Osteocyte (in vitro differentiated cells): ENCODE data around the gene RAB37. TPM values are rescaled to one million over a fixed set of nuclear protein-coding genes. Genes with fewer than 3 reads are reported as not detected.

Experiments
- DNase-seq: peaks from one replicate; pipeline ENCODE4 v3.0.0; 2021; ENCODE audit warnings: mixed read lengths; ENCODE audit not compliant: unreplicated experiment; ENCODE audit errors: extremely low spot score
- H3K27ac Mint-ChIP-seq: one replicate; pipeline ENCODE4 v1.8.0; 2021; ENCODE audit warnings: mild to moderate bottlenecking, mixed read lengths; ENCODE audit not compliant: unreplicated experiment
- H3K27me3 Mint-ChIP-seq: one replicate; pipeline ENCODE4 v1.8.0; 2021; ENCODE audit warnings: mixed read lengths; ENCODE audit not compliant: unreplicated experiment
- H3K36me3 Mint-ChIP-seq: one replicate; pipeline ENCODE4 v1.8.0; 2021; ENCODE audit warnings: mixed read lengths; ENCODE audit not compliant: unreplicated experiment
- H3K4me1 Mint-ChIP-seq: one replicate; pipeline ENCODE4 v1.8.0; 2021; ENCODE audit warnings: mixed read lengths; ENCODE audit not compliant: unreplicated experiment
- H3K4me3 Mint-ChIP-seq: one replicate; pipeline ENCODE4 v1.8.0; 2021; ENCODE audit warnings: mild to moderate bottlenecking, moderate library complexity, mixed read lengths; ENCODE audit not compliant: unreplicated experiment
- H3K9me3 Mint-ChIP-seq: one replicate; pipeline ENCODE4 v1.8.0; 2021; ENCODE audit warnings: mixed read lengths; ENCODE audit not compliant: unreplicated experiment
- total RNA-seq: library from RNA; stranded (reverse); gene quantifications from 2 replicates; pipeline ENCODE4 v1.2.1, GENCODE V29; 2021
- TF ChIP-seq, protein P1 (sequence below): fragments of 200-600 bp; sonication (generic); IDR thresholded peaks from 2 replicates; pipeline ENCODE4 v1.5.0; 2021; ENCODE audit warnings: antibody characterized with exemption, mild to moderate bottlenecking, moderate library complexity

RAB37 gene
- total RNA-seq, 1 donor from 2014 or later: not detected

DNA sequence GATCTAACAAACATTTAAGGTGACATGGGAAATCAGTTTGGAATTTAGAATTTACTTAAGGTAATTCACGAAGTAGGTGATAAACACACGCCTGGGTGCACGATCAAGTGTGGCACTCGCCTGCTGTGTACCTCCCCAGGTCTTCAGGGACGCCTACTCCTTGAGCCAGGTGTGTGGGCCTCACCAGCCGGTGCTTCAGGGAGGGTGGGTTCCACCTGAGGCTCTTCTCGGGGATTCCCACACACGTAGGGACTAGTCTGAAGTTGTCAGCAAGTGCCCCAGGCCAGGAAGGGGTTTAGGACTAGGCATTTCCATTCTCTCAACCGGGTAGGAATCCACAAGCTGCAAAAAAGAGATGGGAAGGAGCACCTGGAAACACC, 48.9 kb downstream of the RAB37 start:
- Mint-ChIP-seq H3K4me1 (peaks cover 6% of the 10 kb centered on the region), H3K27me3 (no peaks in the 10 kb centered on the region), H3K9me3 (no peaks in the 10 kb centered on the region), H3K27ac (no peak overlapping the region), H3K36me3 (peaks cover 27% of the 10 kb centered on the region), H3K4me3 (no peak overlapping the region)
- no peak for DNase-seq
- TF ChIP-seq, protein P1, sequence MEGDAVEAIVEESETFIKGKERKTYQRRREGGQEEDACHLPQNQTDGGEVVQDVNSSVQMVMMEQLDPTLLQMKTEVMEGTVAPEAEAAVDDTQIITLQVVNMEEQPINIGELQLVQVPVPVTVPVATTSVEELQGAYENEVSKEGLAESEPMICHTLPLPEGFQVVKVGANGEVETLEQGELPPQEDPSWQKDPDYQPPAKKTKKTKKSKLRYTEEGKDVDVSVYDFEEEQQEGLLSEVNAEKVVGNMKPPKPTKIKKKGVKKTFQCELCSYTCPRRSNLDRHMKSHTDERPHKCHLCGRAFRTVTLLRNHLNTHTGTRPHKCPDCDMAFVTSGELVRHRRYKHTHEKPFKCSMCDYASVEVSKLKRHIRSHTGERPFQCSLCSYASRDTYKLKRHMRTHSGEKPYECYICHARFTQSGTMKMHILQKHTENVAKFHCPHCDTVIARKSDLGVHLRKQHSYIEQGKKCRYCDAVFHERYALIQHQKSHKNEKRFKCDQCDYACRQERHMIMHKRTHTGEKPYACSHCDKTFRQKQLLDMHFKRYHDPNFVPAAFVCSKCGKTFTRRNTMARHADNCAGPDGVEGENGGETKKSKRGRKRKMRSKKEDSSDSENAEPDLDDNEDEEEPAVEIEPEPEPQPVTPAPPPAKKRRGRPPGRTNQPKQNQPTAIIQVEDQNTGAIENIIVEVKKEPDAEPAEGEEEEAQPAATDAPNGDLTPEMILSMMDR: no peak

DNA sequence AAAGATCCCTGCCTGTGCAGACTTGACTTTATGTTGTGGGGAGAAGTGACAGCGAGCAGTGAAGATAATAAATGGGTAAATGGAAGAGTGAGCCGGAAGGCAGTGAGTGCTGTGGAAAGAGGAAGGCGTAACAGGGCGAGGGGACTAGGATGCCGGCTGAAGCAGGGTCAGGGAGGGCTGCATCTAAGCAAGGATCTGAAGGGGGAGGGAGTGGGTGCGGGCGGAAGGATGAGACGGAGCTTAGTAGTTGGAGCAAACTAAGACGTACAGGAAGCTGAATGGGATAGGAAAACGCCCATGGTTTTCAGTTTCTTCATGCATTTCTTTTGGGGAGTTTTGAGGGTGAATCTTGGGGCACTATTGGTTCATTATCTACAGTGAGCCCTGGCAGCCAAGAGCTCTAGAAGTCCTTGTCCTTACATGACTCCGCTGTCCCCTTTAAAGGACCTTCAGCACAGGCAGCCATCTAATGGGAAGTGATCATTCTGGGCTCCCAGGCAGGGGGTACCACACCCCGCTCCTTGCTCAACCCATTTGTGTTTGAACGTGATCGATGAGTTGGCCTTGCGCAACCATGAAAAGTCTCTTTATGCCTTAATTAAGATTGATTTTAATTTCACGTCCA, 49.5 kb downstream of the RAB37 start:
- H3K9me3 Mint-ChIP-seq: no peaks in the 10 kb centered on the region
- peaks cover 7% of the 10 kb centered on the region for H3K4me1 Mint-ChIP-seq
- DNase-seq: no peak
- H3K27ac Mint-ChIP-seq: no peak overlapping the region
- H3K27me3 Mint-ChIP-seq: no peaks in the 10 kb centered on the region
- TF ChIP-seq, protein P1: no peak
- peaks cover 28% of the 10 kb centered on the region for H3K36me3 Mint-ChIP-seq
- H3K4me3 Mint-ChIP-seq: no peak overlapping the region

DNA sequence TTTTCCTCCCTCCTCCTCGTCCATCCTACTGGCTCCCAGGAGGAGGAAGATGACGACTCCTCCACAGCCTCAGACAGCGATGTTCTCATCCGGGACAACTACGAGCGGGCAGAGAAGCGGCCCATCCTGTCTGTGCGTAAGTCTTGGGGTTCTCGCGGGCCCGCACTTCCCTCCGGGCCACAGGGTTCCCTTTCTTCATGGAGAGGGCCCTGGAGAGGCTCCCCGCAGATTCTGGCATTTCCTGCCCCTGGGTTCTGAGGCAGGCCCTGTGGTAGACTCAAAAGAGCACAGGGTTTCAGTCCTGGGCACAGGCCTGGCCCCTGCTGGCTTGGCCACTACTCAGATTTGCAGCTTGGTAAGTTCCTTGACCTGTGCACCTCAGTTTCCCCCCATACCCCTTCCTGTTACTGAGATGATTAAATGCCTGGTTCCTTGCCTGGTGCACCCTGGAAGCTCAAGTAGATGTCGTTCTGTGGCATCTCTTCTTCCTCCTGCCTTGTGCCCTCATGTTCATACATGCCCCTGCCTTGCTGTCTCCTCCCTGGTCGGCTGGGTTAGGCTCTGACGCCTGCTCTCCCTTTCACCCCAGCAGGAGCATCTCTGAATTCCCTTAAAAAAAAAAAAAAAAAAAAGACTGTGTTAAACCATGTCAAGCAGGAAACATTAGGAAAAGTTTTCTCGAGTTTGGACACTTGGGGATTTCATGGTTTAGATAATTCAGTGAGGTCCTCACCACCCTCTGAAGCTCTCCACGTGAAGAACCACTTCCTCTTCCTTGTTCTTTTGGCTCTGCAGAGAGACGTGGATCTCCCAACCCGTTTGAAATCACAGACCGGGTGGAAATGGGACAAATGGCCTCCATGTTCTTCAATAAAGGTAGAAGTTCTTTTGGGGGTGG, 53.4 kb downstream of the RAB37 start:
- Mint-ChIP-seq H3K9me3 (no peaks in the 10 kb centered on the region), H3K27me3 (no peaks in the 10 kb centered on the region), H3K27ac (no peak overlapping the region), H3K36me3 (peaks cover 32% of the 10 kb centered on the region), H3K4me3 (no peak overlapping the region), H3K4me1 (peaks cover 9% of the 10 kb centered on the region)
- no peak for DNase-seq
- TF ChIP-seq, protein P1: no peak

DNA sequence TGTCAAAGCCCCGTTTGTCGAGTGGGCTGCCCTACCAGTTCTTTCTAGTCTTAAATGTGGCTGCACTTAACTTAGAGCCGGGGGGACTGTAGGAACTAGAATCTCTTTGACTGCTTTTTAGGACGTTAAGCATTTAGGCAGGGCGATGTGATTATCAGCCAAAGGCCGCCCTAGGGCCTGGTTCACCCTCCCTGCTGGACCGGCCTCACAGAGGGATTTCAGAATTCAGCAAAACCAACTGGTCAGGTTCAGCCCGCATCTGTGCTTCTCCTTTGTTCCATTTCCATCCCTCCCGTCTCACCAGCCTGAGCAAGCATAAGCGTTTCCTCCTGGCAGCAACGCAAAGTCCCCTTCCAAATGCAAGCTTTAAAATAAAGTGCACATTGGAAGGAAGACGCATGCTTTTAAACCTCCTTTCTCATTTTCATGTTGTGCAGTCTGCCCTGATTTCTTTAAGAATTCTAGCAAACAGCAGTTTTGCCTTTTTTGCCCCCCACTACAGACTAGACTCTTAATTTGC, 55.6 kb downstream of the RAB37 start:
- TF ChIP-seq, protein P1: no peak
- no peaks in the 10 kb centered on the region for H3K27me3 Mint-ChIP-seq
- H3K36me3 Mint-ChIP-seq: peaks cover 33% of the 10 kb centered on the region
- H3K9me3 Mint-ChIP-seq: no peaks in the 10 kb centered on the region
- no peak overlapping the region for H3K4me3 Mint-ChIP-seq
- H3K27ac Mint-ChIP-seq: no peak overlapping the region
- no peak for DNase-seq
- peaks cover 15% of the 10 kb centered on the region for H3K4me1 Mint-ChIP-seq
